ENCODE results near the gene TTYH2.

Gene TTYH2

GRCh38 chr17:74305865-74306654, 92.7 kb downstream of the TTYH2 start:
- intact Hi-C loops (cut with DNase I; ENCODE audit: low total_unique reads) = no loop called here
- DNase-seq = no peak
- no peak for TF ChIP-seq CTCF (IDR thresholded peaks at IDR 0.05)

GRCh38 chr17:74307984-74308773, 94.8 kb downstream of the TTYH2 start:
- Histone ChIP-seq H3K27ac (no peak overlapping the region), H3K4me3 (no peak overlapping the region), H3K27me3 (peaks cover 0 to 22% of the 10 kb centered on the region in 2 donors), H3K36me3 (no peaks in the 10 kb centered on the region), H3K4me1 (no peaks in the 10 kb centered on the region), H3K9me3 (no peaks in the 10 kb centered on the region)
- intact Hi-C loops (cut with DNase I; ENCODE audit: low total_unique reads) = no loop called here
- no peak for TF ChIP-seq CTCF (IDR thresholded peaks at IDR 0.05)
- no peak for DNase-seq

More at GRCh38 chr17:74305865-74306654, 92.7 kb downstream of the TTYH2 start:
- no peaks in the 10 kb centered on the region for H3K4me1 ChIP-seq
- no peak overlapping the region for H3K4me3 ChIP-seq
- no peaks in the 10 kb centered on the region for H3K36me3 ChIP-seq
- peaks cover 0 to 21% of the 10 kb centered on the region in 2 donors for H3K27me3 ChIP-seq
- H3K27ac ChIP-seq = no peak overlapping the region
- H3K9me3 ChIP-seq = no peaks in the 10 kb centered on the region

DNA sequence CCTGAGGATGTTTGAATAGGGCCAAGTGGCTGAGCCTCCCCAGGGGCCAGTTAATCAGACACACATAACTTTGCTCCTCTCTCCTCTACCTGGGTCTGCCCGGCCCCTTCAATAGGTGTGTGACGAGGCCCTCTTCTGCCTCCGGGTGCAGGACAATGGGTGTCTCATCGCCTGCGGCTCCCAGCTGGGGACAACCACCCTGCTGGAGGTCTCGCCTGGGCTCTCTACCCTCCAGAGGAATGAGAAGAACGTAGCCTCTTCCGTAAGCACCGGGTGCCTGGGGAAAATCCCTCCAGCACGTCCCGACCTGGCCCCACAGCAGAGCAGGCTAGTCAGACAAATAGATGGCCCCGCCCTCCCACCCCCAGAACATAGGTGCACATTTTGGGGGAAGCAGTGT, 96.5 kb downstream of the TTYH2 start:
- intact Hi-C loops (cut with DNase I; ENCODE audit: low total_unique reads) = no loop called here

More for the DNA sequence above, 96.5 kb downstream of the TTYH2 start:
- no peaks in the 10 kb centered on the region for H3K9me3 ChIP-seq
- H3K4me3 ChIP-seq = no peak overlapping the region
- no peaks in the 10 kb centered on the region for H3K4me1 ChIP-seq
- no peak overlapping the region for H3K27ac ChIP-seq
- no peaks in the 10 kb centered on the region for H3K36me3 ChIP-seq
- peaks cover 0 to 27% of the 10 kb centered on the region in 2 donors for H3K27me3 ChIP-seq
- DNase-seq = no peak
- TF ChIP-seq CTCF (IDR thresholded peaks at IDR 0.05) = no peak
